OCI-LY1 (cell line): ENCODE results near the gene CTNNA1.

ENCODE experiments used
- H2AFZ ChIP-seq: fragments of 200-600 bp; sonication (generic), shearing (Covaris generic); 2 replicates; pipeline ENCODE4 v1.6.0; 2014; ENCODE audit warnings: antibody characterized with exemption, mild to moderate bottlenecking, low read length
- H3F3A ChIP-seq: fragments of 200-600 bp; sonication (generic), shearing (Covaris generic); 2 replicates; pipeline ENCODE4 v1.6.0; 2014; ENCODE audit warnings: mild to moderate bottlenecking, antibody characterized with exemption, low read length, moderate library complexity; ENCODE audit not compliant: insufficient read depth
- H3K27ac ChIP-seq: fragments of 200-600 bp; sonication (generic); 2 replicates; pipeline ENCODE4 v1.5.1; 2014; ENCODE audit warnings: low read length, mixed run types, mild to moderate bottlenecking, low read depth; ENCODE audit not compliant: poor library complexity, severe bottlenecking
- H3K27me3 ChIP-seq: fragments of 200-600 bp; sonication (generic); 2 replicates; pipeline ENCODE4 v1.6.0; 2014; ENCODE audit warnings: antibody characterized with exemption, mild to moderate bottlenecking, low read length, moderate library complexity; ENCODE audit not compliant: insufficient read depth
- H3K36me3 ChIP-seq: fragments of 200-600 bp; sonication (generic); 2 replicates; pipeline ENCODE4 v1.6.1; 2014; ENCODE audit warnings: mild to moderate bottlenecking, antibody characterized with exemption, low read length, moderate library complexity, mixed read lengths; ENCODE audit not compliant: insufficient read depth
- H3K4me1 ChIP-seq: fragments of 200-600 bp; sonication (generic); 2 replicates; pipeline ENCODE4 v1.5.1; 2014; ENCODE audit warnings: mild to moderate bottlenecking, low read length, moderate library complexity; ENCODE audit not compliant: insufficient read depth, severe bottlenecking
- H3K4me2 ChIP-seq: fragments of 200-600 bp; sonication (generic), shearing (Covaris generic); 2 replicates; pipeline ENCODE4 v1.6.1; 2014; ENCODE audit warnings: low read length
- H3K4me3 ChIP-seq: fragments of 200-600 bp; sonication (generic); 2 replicates; pipeline ENCODE4 v1.5.1; 2014; ENCODE audit warnings: low read length, low read depth, mild to moderate bottlenecking, mixed read lengths; ENCODE audit not compliant: poor library complexity, severe bottlenecking
- H3K79me2 ChIP-seq: fragments of 200-600 bp; shearing (Covaris generic); 2 replicates; pipeline ENCODE4 v1.6.1; 2016; ENCODE audit warnings: mixed run types, low read length, mixed read lengths; ENCODE audit not compliant: insufficient read depth
- H3K9ac ChIP-seq: fragments of 200-600 bp; sonication (generic), shearing (Covaris generic); 2 replicates; pipeline ENCODE4 v1.6.1; 2014; ENCODE audit warnings: mild to moderate bottlenecking, low read length, mixed read lengths
- H3K9me2 ChIP-seq: fragments of 200-600 bp; sonication (generic), shearing (Covaris generic); 2 replicates; pipeline ENCODE4 v1.6.1; 2014; ENCODE audit warnings: low read depth, mild to moderate bottlenecking, low read length, mixed read lengths
- H3K9me3 ChIP-seq: fragments of 200-600 bp; shearing (Covaris generic); 2 replicates; pipeline ENCODE4 v1.6.1; 2014; ENCODE audit warnings: low read length, mixed read lengths
- H4K20me1 ChIP-seq: fragments of 200-600 bp; sonication (generic), shearing (Covaris generic); 2 replicates; pipeline ENCODE4 v1.6.0; 2016; ENCODE audit warnings: mild to moderate bottlenecking, low read length; ENCODE audit not compliant: insufficient read depth
- CTCF ChIP-seq: fragments of 200-600 bp; sonication (generic), shearing (Covaris generic); IDR thresholded peaks from 2 replicates; pipeline ENCODE4 v1.5.1; 2017; ENCODE audit warnings: mild to moderate bottlenecking, antibody characterized with exemption, low read length, moderate library complexity, mixed read lengths
- EZH2 ChIP-seq: fragments of 200-600 bp; sonication (generic), shearing (Covaris generic); IDR thresholded peaks from 2 replicates; pipeline ENCODE4 v1.8.0; 2017; ENCODE audit warnings: borderline replicate concordance, mixed run types, mild to moderate bottlenecking, antibody characterized with exemption, low read length, moderate library complexity, mixed read lengths

Gene CTNNA1

DNA sequence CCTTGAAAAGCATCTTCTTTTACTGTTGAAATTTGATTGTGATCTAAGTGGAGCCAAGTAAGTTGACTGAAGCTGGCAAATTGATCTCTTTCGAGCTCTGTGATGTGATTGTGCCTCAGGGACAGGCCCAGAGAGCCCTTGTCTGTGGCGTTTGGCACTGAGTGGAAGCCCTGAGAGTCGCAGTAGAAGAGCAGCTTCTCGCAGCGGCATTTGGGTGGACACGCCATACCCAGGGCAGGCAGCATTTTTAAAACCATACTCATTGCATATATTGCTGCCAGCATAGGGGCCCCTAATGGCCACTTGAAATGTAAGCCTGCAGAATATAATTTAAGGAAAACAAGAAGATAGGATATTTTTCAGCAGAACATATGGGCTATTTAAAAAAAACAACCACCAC is 121.0 kb downstream of the CTNNA1 start:
- H3K27me3 ChIP-seq = no peaks in the 10 kb centered on the region
- no peaks in the 10 kb centered on the region for H3K9me3 ChIP-seq
- H3K4me2 ChIP-seq = no peak overlapping the region
- H3F3A ChIP-seq = no peaks in the 10 kb centered on the region
- no peaks in the 10 kb centered on the region for H3K9me2 ChIP-seq
- no peaks in the 10 kb centered on the region for H3K4me1 ChIP-seq
- no peaks in the 10 kb centered on the region for H4K20me1 ChIP-seq
- H3K79me2 ChIP-seq = no peaks in the 10 kb centered on the region
- no peak overlapping the region for H3K4me3 ChIP-seq
- no peak overlapping the region for H2AFZ ChIP-seq
- no peaks in the 10 kb centered on the region for H3K36me3 ChIP-seq
- TF ChIP-seq EZH2 (no peak), CTCF (no peak)
- no peak overlapping the region for H3K27ac ChIP-seq
- H3K9ac ChIP-seq = no peak overlapping the region

- Histone ChIP-seq H3K4me1 (no peaks in the 10 kb centered on the region), H3K27ac (no peak within 1 kb of the TSS), H2AFZ (no peak within 1 kb of the TSS), H3K4me3 (no peak within 1 kb of the TSS), H3K36me3 (no peaks in the 10 kb centered on the region), H3F3A (no peaks in the 10 kb centered on the region), H3K27me3 (no peaks in the 10 kb centered on the region), H3K9me3 (no peaks in the 10 kb centered on the region), H3K9me2 (no peaks in the 10 kb centered on the region), H4K20me1 (no peaks in the 10 kb centered on the region), H3K4me2 (no peak within 1 kb of the TSS), H3K79me2 (no peaks in the 10 kb centered on the region), H3K9ac (no peak within 1 kb of the TSS)
- TF ChIP-seq CTCF (no peak), EZH2 (no peak)
Observed at GRCh38 chr5:138874771-138875551, 121.7 kb downstream of the CTNNA1 start, which contains the start of gene LRRTM2. Gene LRRTM2 (minus strand): TSS chr5:138875335. CDS start chr5:138874911, 424 bp downstream.

DNA sequence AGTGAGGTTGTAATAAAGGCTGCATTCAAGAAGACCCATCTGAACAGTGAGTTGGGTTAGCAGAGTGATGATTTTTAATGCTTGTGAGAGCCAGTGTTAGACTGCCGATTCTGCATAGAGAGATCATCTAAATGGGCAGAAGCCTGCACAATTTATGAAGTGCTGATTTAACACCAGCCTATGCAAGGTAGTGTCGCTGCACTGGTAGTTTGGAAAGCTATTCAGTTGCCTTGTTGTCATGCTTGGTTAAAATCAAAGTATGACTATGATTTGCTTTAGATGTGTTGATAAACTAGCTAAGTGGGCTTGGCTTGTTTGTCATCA is 122.3 kb downstream of the CTNNA1 start:
- Histone ChIP-seq H3K27me3 (no peaks in the 10 kb centered on the region), H3K9ac (no peak overlapping the region), H3K4me1 (no peaks in the 10 kb centered on the region), H4K20me1 (no peaks in the 10 kb centered on the region), H3K79me2 (no peaks in the 10 kb centered on the region), H3F3A (no peaks in the 10 kb centered on the region), H3K4me2 (no peak overlapping the region), H3K36me3 (no peaks in the 10 kb centered on the region), H3K9me3 (no peaks in the 10 kb centered on the region), H2AFZ (no peak overlapping the region), H3K9me2 (no peaks in the 10 kb centered on the region), H3K27ac (no peak overlapping the region), H3K4me3 (no peak overlapping the region)
- TF ChIP-seq CTCF (no peak), EZH2 (no peak)
